T-helper 2 cell (primary cell): Measurements from ENCODE around the gene COA1.
"Not testable (repeated sequence)": the region's sequence is repeated elsewhere in the genome, so short reads cannot be mapped to it uniquely, and the experiment has no call there.

Experiments used
- DNase-seq, 5 experiments: peaks; one replicate each; pipeline versions ENCODE4 v3.0.0 to v3.0.0-alpha.2; 2012 to 2022

COA1 gene

DNA sequence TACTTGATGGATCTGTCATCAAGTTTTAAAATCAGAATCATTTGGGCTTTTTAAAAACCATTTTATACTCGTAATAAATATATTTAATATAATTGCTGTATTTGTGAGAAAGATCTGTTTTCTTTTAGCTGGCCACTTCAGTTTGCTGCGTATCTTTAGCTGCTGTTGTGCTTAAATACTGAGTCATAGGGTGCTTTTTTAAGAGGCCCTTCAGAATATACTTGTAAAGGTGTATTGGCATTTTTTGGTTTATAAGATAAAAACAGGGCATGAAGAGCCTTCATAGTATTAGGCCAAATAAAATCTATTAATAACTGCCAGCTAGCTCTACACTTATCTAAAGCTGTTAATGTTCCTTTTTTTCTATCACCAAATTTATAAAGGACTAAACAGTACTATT, 102.6 kb downstream of the COA1 start:
- no peak for DNase-seq

DNA sequence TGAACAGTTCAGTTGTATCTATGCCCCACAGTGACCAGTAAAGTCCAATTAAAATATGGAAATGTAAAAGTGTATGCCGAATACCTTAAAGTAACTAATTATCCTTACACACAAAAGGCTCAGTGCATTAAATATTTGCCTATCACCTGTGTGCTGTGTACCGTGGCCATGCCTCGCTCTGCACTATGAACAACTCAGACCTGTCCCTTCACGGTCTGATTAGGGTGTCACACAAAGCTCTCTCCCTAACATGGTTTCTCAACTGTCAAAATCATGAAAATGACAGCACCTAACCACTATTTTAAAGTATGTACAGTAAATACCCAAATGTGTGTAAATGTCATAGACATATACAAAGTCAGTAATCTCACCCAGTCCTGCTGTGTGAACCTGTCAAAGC, 103.3 kb downstream of the COA1 start:
- no peak for DNase-seq

DNA sequence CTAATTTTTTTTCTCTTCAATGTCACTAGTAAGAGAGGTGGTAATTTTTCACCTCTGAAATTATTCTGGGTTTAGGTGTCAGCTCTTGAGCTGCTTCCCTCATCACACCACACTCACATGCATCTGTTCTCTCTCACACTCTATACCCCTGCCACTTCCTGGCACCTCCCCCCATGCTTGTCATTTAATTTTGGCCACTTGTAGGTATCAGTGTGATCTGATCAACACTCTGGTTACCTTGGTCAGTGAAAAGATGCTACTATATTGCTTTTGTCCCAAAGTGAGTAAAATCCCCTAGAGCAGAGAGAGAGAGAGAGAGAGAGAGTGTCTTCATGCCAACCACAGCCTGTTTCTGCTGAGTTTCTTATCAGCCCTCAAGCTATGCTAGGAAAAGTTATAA, 103.9 kb downstream of the COA1 start:
- DNase-seq, result peak in 2 of 5 experiments; percentile 87 to 88

- DNase-seq, result no peak
Measured at GRCh38 chr7:43624156-43624555, 105.2 kb downstream of the COA1 start.

GRCh38 chr7:43621729-43622448, 107.4 kb downstream of the COA1 start:
- peak in 1 of 5 experiments; percentile 43 for DNase-seq

GRCh38 chr7:43619213-43620012, 109.9 kb downstream of the COA1 start:
- DNase-seq, result no peak

DNA sequence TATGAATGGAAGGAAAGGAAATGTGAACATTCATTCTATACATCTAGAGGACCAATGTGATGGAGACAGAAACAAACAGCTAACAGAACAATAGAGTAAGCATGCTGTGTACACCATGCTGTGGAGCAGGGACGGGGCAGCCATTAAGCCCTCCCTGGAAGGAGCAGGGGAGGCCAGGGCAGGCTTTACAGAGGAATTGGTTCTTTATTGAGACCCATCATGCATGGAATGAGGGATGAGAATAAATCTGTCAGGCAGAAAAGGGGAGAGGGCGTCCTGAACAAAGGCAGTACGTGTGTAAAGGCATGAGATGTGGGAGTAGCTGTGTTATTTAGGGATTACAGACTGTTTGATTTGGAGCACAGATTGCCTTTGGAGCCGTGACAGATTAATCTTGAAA, 111.2 kb downstream of the COA1 start:
- no peak for DNase-seq

GRCh38 chr7:43616977-43617376, 112.3 kb downstream of the COA1 start:
- no peak for DNase-seq

DNA sequence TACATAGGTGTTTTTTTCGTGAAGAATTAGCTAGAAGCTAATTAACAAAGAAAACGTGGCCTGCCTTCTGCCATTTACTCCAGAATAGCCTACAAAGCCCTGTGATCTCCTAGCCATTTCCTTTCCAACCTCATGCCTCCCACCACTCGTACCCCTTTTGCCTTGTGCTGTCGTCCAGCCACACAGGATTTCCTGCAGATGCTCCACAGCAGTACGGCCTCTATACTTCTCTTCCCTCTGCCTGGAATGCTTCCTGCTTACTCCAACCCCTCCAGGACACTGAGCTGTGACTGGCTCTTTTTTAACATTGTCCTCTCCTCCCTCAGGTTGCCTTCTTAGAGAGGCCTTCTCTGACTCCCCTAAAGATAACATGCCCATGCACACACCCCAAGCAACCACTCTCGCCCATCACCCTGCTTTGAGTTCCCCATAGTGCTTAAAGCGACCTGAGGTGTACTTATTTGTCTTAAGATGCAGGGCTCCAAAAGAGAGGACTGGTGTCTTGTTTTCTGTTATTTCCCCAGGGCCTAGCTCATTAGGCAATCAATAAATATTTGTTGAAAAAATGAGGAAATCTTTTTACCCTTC, 113.7 kb downstream of the COA1 start:
- no peak for DNase-seq

DNA sequence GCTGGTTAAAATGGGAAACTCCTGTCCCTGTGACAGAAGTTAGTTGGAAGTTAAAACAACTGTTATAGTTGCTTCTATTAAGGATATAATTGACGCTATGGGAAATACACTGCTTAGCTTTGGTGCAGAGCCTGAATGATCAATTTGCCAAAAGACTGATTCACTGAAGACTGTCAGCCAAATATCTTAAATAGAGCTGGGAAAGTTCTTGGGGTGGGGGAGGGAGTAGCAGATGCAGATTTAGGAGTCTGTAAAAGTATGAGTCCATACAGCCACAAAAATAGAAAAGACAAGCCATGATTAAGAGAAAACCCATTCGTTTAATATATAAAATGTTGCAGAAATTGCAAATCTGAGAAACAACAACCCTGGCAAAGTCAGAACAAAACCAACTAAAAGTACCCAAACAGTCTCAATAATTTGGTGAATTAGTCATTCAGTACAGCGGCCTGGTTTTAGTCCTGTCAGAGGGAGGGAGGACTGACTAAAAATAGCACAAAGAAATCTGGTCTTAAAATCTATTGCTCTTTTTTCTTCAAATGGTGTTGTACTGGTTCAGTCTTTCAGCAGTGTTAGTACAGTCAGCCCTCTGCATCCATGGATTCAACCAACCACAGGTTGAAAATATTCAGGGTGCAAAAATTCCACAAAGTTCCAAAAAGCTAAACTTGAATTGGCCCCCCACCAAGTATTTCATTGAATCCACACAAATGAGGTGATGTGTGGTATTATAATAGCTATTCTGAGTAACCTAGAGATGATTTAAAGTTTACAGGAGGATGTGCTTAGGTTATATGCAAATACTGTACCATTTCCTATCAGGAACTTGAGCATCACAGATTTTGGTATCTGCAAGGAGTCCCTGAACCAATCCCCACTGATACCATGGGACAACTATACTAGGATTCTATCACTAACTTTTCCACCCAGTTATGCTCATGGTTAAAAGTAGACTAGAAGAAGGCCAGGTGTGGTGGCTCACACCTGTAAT, 116.4 kb downstream of the COA1 start:
- peak in 1 of 5 experiments; percentile 78 for DNase-seq

- no peak for DNase-seq
Measured at GRCh38 chr7:43612128-43612527, 117.2 kb downstream of the COA1 start.

DNA sequence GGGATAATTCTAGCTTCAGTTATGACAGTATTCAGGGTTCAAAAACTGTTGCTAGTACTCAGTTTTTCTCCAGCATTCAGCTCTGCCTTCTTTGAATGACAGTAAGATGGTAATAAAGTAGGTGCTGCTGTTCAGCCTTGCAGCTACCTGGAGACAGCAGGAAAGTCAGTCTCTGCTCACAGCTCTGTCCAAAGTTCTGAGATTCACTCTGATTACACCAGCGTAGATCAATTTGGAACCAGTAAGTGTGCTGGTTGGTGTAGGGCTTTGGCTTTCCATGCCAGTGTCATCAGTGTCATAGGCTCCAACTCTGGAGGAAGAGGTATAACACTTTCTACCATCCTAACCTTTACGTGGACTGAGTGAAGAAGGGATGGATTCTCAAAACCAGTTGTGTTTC, 120.2 kb downstream of the COA1 start:
- no peak for DNase-seq

GRCh38 chr7:43604251-43604650, 125.1 kb downstream of the COA1 start:
- DNase-seq, result no peak

- DNase-seq, result no peak
Measured at GRCh38 chr7:43602256-43602655, 127.1 kb downstream of the COA1 start.

- no peak for DNase-seq
Measured at GRCh38 chr7:43600056-43600455, 129.3 kb downstream of the COA1 start.

DNA sequence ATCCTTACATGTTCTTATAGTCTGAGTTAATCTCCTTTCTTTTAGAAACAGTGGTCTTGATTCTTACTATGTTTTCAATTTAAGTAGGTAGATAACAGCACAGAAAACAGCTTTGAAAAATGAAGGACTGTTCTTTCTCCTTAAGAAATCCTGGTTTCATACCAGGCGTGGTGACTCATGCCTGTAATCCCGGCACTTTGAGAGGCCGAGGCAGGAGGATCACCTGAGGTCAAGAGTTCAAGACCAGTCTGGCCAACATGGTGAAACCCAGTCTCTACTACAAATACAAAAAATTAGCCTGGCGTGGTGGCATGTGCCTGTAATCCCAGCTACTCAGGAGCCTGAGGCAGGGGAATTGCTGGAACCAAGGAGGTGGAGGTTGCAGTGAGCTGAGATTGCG, 132.9 kb downstream of the COA1 start:
- not testable (repeated sequence) for DNase-seq

DNA sequence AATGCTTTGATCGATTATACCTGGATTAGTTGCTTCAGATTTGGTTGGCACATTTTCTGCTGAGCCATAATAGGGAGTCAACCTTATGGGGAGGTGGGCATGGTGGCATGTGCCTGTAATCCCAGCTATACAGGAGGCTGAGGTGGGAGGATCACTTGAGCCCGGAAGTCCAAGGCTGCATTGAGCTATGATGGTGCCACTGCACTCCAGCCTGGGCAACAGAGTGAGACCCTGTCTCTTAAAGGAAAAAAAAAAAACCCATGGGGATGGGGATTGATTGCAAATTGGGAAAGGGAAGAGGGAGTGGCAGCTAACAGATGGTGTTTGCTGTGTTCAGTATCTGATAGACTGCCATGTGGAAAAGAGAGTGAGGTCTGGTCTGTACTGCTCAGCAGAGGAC, 135.3 kb downstream of the COA1 start:
- no peak for DNase-seq

- no peak for DNase-seq
Measured at GRCh38 chr7:43593010-43593409, 136.3 kb downstream of the COA1 start.

DNA sequence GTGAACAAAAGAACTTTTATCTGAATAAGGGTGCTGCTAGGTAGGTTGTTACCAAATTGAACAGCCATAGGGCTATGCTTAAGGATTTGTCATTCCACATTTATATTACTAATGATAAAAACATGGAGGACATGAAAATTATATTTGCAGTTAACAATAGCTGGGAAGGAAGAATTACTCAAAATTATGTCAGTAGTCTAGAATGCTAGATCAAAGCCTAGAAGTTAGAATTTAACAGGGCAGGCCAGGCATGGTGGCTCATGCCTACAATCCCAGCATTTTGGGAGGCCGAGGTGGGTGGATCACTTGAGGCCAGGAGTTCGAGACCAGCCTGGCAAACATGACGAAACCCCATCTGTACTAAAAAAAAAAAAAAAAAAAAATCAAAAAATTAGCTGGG, 137.0 kb downstream of the COA1 start:
- no peak for DNase-seq

DNA sequence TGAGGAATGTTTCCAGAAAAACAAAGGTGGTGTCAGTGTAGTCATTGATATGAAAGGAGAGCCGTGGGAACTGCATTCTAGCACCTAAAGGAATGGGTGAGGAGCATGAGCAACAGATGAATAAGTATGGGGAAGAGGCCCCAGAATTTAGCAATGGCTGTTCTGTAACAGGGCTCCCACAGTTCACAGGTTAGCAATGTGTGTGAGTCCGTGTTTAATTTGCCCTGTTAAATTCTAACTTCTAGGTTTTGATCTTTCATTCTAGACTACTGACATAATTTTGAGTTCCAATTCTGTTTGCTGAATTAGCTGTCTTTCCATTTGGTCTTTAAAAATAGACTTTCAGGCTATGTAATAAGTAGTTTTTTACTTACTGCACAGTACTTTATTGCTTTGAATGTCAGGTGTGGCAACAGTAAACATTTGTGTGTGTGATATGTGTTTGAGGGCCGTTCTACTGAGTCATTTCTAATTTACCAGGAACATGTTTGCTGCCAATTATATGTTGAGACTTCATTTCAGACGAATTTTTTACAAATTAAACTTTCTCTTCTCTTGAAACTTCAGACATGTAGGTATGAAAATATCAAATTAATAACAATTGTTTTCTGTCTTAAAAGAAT, 137.7 kb downstream of the COA1 start:
- peak in 1 of 5 experiments; percentile 71 for DNase-seq

GRCh38 chr7:43590862-43591557, 138.3 kb downstream of the COA1 start:
- DNase-seq, result peak in 1 of 5 experiments; percentile 90
